Nucleus accumbens (tissue), 56 donors: ENCODE data around the gene TMEM238.

Source experiments
- DNase-seq, 56 donors: peaks; one replicate each; lab custom pipeline; 2025; lab: John Stamatoyannopoulos, UW

TMEM238 gene

DNA sequence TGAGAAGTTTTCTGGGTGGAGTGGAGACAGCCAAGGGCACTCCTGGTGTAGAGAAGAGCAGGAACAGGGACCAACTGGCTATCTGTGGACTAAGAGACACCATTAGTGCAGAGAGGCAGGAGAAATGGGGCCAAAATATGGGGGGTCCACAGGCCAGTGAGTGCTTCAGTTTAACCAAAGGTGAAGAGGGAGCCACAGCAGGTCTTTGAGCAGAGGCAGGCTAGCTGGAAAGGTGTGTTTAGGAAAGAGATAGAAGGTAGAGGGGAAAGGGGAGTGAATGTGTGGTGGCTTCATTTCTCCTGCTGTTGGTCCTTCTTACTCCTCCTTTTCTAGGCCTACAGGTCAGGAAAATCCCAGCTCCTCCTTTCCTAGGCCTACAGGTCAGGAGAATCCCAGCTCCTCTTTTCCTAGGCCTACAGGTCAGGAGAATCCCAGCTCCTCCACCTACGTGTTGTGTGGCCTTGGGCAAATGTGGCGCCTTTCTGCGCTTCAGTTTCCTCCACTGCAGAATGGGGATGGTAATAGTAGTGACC lies 1.5 kb downstream of the TMEM238 start:
- DNase-seq: no peak

DNA sequence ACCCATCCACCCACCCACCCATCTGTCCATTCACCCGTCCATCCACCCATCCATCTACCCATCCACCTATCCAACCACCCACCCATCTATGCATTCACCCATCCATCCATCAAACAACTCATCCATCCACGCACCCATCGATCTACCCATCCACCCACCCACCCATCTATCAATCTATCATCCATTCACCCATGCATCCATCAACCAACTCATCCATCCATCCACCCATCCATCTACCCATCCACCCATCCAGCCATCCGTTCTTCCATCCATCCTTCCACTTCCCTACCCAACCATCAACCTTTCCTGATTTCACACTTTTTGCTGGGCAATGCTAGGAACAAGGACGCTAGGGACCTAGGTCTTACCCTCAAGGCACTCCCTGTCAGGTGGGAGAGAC lies 2.1 kb downstream of the TMEM238 start:
- DNase-seq: no peak

GRCh38 chr19:55379174-55379573 lies 4.9 kb downstream of the TMEM238 start:
- no peak for DNase-seq

DNA sequence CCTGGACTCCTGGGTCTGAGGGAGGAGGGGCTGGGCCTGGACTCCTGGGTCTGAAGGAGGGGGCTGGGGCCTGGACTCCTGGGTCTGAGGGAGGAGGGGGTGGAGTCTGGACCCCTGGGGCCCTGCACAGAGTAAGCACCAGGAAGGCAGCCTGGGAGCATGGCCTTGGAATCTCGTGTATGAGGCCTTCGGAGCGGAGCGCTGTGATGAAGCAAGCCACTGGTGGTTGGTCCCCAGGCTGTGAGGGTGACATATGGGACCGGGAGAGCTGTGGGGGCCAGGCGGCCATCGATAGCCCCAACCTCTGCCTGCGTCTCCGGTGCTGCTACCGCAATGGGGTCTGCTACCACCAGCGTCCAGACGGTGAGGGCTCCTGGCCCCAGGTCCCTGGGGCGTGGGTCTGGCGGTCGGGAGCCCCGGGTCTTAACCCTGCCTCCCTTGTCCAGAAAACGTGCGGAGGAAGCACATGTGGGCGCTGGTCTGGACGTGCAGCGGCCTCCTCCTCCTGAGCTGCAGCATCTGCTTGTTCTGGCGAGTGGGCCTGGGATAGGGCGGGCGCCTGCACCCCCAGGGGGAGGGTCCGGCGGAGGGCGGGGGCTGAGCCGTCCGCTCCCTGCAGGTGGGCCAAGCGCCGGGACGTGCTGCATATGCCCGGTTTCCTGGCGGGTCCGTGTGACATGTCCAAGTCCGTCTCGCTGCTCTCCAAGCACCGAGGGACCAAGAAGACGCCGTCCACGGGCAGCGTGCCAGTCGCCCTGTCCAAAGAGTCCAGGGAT lies 6.5 kb downstream of the TMEM238 start:
- no peak for DNase-seq

DNA sequence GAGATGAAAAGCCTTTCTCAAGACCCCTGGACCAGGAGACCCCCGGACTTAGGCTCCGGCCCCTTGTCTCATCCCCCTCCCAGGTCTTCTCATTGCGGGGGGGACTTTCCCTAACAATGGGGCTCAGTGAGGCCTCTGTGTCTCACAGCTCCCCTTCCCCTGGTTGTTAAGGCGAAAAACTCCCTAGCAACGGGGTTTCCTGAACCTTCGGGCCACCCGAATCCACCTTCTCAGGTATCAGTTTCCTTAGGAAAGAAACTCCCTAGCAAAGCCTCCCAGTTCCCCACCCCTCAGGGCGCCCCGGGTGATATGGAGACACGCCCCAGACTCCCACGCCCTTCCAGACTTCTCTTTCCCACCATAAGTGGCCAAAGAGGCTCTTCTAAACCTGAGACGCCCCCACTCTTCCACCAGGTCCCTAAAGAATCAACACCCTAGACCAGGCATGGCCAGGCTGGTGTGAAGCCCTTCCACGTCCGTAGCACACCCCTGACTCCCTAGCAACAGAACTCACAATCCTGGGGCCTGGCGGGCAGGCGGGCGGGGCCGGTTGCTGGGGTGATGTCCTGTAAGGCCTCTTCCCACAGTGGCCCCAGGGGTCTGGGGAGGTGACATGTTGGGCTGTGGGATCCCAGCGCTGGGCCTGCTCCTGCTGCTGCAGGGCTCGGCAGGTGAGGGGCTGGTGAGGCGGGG lies 7.7 kb downstream of the TMEM238 start, which contains the start of gene TMEM190:
Gene TMEM190, plus strand, starts transcription at position 586 of the 693 bp plus-strand sequence. Its CDS starts 28 bp downstream, at position 614.
- DNase-seq: no peak

- DNase-seq: no peak
Observed at GRCh38 chr19:55373993-55374757, 9.9 kb downstream of the TMEM238 start.

GRCh38 chr19:55373306-55373992 lies 10.6 kb downstream of the TMEM238 start:
- no peak for DNase-seq

GRCh38 chr19:55372316-55373081 lies 11.6 kb downstream of the TMEM238 start:
- DNase-seq: no peak

- DNase-seq: no peak
Observed at GRCh38 chr19:55370305-55370988, 13.6 kb downstream of the TMEM238 start, which contains the start of gene IL11. IL11 (minus strand) TSS chr19:55370463; CDS start chr19:55370310, 153 bp downstream.

DNA sequence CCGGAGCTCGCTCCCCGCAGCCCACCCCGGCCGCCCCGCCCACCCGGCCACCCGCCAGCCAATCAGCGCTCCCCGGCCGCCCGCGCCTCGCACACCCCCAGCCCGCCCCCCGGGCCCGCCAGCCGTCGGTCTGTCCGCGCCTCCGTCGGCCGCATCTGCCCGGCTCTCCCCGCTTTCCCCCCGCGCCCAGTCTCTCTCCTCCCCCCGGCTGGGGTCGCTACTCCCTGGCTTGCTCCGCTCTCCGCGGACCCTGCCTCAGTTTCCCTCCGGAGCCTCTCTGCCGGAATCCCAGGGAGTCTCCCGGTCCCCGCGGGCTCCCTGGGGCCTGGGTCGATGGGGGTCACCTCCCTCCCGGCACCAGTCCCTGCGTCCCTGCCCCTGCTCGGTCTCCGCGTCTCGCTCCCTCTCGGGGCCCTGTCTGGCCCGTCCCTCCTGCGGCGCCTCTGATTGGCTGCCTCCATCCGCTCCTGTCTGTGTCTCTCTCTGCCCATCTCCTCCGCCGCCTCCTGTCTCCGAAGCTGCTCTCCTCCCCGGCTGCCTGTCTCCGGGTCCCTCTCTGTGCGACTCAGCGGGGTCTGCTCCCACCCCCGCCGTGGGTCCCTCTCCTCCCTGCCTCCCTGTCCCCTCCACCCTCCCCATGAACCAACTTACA lies 14.3 kb downstream of the TMEM238 start:
- DNase-seq: no peak

GRCh38 chr19:55368701-55369563 lies 15.2 kb downstream of the TMEM238 start:
- peak in 1 of 56 donors; percentile 7 for DNase-seq

GRCh38 chr19:55368106-55368505 lies 16.0 kb downstream of the TMEM238 start:
- DNase-seq: no peak

GRCh38 chr19:55366790-55367189 lies 17.3 kb downstream of the TMEM238 start:
- DNase-seq: no peak

DNA sequence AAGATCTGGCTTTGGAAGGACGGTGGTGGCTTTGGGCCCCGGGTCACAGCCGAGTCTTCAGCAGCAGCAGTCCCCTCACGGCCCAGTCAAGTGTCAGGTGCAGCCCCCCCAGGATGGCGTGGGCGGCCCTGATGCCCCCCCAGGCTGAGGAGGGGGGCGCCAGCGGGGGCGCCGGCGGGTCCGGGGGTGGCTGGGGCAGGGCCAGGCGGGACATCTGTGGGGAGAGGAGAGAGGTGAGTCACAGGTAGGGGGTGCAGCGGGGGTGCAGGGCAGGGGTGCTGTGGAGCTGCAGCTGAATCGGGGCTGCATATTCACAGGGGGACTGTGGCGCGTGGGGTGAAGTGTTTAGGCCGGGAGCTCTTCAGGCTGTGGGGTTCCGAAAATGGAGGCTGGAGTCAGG lies 18.1 kb downstream of the TMEM238 start:
- peak in 6 of 56 donors; percentile 2 to 26 (median 10) for DNase-seq

DNA sequence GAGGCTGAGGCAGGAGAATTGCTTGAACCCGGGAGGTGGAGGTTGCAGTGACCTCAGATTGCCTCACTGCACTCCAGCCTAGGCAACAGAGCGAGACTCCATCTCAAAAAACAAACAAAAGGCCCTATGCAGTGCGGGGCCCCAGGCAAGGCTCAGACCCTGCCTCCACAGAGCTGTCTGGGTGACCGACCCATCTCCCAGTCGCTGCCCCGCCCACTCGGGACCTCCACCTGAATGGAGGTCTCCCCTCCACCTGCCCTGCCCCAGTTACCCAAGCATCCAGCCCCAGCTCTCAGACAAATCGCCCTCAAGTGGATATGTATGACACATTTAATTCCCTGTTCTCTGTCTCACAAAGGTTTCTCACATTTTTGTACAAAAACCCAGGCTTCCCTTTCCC lies 18.8 kb downstream of the TMEM238 start:
- no peak for DNase-seq

- no peak for DNase-seq
Observed at GRCh38 chr19:55362990-55363716, 20.9 kb downstream of the TMEM238 start, which contains the start of gene GARIN5B. GARIN5B (minus strand) TSS chr19:55363260; CDS start chr19:55363066, 194 bp downstream.
